Natural killer cell treated with Interleukin-12 subunit alpha and Interleukin-12 subunit beta and Interleukin-15 and Interleukin-18, amount 100 ng/mL, for 72 hours (primary cell): Measurements from ENCODE around the gene TGM1. TPM values are rescaled to one million over a fixed set of nuclear protein-coding genes. Genes with fewer than 3 reads are reported as not detected.
A peak's percentile ranks its signal among the peaks of the same experiment; 100 is the strongest.
"Not testable (repeated sequence)": the region's sequence is repeated elsewhere in the genome, so short reads cannot be mapped to it uniquely, and the experiment has no call there.

Experiments used
- ATAC-seq, 2 donors: fragments of 150-1000 bp; cut with Tn5 transposase in 1 of 2; sonication (Bioruptor Pico), chemical (Tn5 transposase) in 1 of 2; 2 replicates each; pipeline ENCODE4 v1.10.0; 2021
- DNase-seq: peaks from one replicate; pipeline ENCODE4 v3.0.0; 2022; ENCODE audit warnings: low spot score
- H3K27ac Mint-ChIP-seq, 2 donors: 1 replicate in 1 of 2; 2 replicates in 1 of 2; pipeline ENCODE4 v1.8.0; 2022; ENCODE audit warnings: mixed read lengths in 2 of 2, mild to moderate bottlenecking in 1 of 2, moderate library complexity in 1 of 2
- H3K27me3 Mint-ChIP-seq, 2 donors: 1 replicate in 1 of 2; 2 replicates in 1 of 2; pipeline ENCODE4 v1.8.0; 2022; ENCODE audit warnings: mixed read lengths in 2 of 2
- H3K36me3 Mint-ChIP-seq: one replicate; pipeline ENCODE4 v1.8.0; 2022; ENCODE audit warnings: mixed read lengths
- H3K4me1 Mint-ChIP-seq, 2 donors: 1 replicate in 1 of 2; 2 replicates in 1 of 2; pipeline ENCODE4 v1.8.0; 2022; ENCODE audit warnings: low read depth in 2 of 2, mixed read lengths in 2 of 2, mild to moderate bottlenecking in 1 of 2
- H3K4me3 Mint-ChIP-seq: one replicate; pipeline ENCODE4 v1.8.0; 2022; ENCODE audit warnings: mixed read lengths
- H3K9me3 Mint-ChIP-seq: 2 replicates; pipeline ENCODE4 v1.8.0; 2022; ENCODE audit warnings: mixed read lengths
- total RNA-seq, 2 donors: library from RNA; stranded (reverse); gene quantifications; one replicate each; pipeline ENCODE4 v1.2.3, GENCODE V29; 2022

The TGM1 gene
- total RNA-seq, 2 donors from 2014 or later, result 2.5 to 8.7 TPM

DNA sequence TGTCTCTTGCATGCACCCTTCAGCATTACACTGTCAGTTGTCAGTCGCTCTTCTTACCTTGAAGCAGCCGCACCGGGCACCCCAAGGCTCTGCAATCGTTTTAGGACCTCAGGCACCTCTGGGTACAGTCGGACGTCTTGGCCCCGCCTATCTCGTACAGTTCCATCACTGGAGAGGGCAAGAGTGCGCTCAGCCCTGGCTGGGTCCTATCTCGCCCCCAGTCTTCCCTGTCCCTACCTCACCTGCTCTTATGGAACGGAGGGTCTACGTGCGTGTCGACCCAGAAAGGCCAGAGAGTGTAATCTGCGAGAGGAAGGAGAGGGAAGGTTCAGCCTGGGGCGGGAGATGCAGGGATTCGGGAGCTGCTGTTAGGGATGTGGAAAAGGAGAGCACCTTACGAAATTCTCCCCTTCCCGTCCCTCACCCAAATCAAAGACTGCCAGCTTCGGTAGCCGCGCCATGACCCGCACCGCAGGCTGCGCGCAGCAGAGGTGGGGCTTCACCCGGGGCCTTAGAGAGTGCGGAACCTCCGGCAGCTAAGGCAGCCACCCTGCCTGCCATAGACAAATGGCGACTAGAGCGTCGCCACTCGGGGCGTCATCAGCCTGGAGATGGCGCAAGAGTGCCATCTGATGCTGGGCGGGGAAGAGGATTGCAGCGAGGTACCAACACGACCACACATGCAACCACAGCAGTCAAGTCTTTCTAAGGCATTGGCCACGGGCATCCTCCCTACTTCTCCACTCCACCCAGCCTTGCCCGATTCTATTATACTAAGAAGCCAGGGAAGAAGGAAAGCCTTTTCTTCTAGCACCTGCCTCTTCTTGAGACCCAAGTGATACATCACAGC lies 47.3 kb downstream of the TGM1 start, which contains the start of gene MDP1:
TSS of gene MDP1 (minus strand) at position 572 of the 850 bp plus-strand sequence. CDS start at position 461, 111 bp downstream.
- ATAC-seq, result peak; percentile 84 to 85
- peak; percentile 88 for DNase-seq
- H3K4me3 Mint-ChIP-seq, result peak within 1 kb of the TSS; percentile 94
- H3K36me3 Mint-ChIP-seq, result peaks cover 7% of the 10 kb centered on the region
- no peaks in the 10 kb centered on the region for H3K27me3 Mint-ChIP-seq
- peak within 1 kb of the TSS; percentile 97 to 99 for H3K27ac Mint-ChIP-seq
- no peaks in the 10 kb centered on the region for H3K9me3 Mint-ChIP-seq
- peaks cover 34 to 43% of the 10 kb centered on the region in 2 donors for H3K4me1 Mint-ChIP-seq

DNA sequence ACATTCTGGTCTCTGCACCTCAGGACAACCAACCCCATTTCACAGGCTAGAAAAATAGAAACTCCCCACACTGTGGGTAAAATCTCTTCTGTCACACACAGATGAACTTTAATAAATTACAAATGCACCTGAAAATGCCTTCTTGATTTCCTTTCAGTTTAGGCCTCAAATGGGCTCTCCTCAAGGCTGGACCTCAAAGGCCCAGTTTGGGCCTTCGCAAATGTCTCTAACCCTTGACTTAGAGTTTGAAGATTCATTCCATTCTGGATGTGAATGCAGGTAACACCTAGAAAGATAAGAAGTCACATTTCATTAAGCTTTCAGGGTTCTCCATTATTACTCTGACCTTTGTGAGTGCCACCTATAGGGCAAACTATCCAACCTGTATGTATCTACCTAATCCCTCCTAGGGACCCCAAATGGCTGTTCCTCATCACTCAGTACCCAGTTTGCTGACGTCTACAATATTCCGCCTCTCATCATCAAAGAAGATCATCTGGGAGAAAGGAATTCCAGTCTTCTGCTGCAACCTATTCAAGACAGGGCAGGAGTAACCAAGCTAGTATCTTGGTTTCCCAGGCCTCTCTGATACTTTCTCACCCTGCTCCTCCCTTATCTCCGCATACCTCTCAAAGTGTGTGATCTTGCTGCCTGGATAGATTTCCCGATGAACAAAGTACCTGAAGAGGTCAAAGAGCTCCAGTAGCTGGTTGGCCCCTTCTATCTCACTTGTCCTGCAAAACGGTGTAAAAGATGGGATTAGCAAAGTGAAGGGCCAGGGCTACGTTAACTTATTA lies 48.9 kb downstream of the TGM1 start:
- no peak for ATAC-seq
- no peak for DNase-seq
- peak overlapping the region; percentile 97 to 99 for H3K27ac Mint-ChIP-seq
- peak overlapping the region; percentile 98 for H3K4me3 Mint-ChIP-seq
- peaks cover 41 to 49% of the 10 kb centered on the region in 2 donors for H3K4me1 Mint-ChIP-seq
- H3K36me3 Mint-ChIP-seq, result peaks cover 16% of the 10 kb centered on the region
- H3K9me3 Mint-ChIP-seq, result no peaks in the 10 kb centered on the region
- no peaks in the 10 kb centered on the region for H3K27me3 Mint-ChIP-seq

DNA sequence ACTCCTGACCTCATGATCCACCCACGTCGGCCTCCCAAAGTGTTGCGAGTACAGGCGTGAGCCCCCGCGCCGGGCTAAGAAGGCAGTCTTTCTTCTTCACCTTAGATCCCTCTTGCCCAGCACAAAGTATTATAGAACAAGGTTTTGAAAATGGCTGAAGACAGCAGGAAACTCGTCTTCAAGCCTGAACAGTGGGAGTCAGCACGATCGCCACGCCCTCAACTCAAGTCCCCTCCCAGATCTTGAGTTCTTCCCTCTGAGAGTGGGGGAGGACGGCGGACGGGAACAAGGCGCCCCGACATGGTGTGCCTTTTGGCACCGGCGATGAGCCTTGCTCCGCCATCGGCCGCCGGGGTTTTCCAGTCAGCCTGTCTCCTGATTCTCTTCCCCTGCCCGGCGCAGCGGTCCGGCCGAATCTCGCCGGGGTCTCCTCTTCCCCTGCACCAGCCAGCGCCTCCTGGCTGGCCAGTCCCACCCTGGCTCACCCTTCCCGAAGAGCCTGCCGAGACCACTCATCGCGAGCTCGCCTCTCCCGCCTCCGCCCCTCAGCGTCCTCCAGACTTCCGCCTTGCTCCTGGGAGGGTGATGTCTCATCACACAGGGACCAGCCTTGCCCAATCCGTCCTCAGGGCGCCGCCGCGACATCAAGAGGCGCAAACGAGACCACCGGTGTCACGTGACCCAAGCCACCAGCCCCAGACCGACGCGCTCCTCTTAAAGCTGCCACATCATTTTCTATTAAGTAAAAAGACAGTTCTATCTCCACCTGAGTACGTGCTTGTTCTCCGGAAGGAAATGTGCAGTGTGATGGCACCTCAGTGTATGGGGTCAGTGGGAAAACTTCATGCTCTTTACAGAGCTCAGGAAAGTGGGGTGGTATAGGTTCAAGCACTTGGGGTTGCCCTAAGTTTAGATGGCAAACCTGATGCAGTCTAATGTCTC lies 49.8 kb downstream of the TGM1 start, which contains the start of gene CHMP4A:
TSS of gene CHMP4A (minus strand) at position 565 of the 942 bp plus-strand sequence. CDS start at position 516, 49 bp downstream.
- ATAC-seq (peak; percentile 90 to 94), DNase-seq (peak; percentile 99)
- Mint-ChIP-seq H3K36me3 (peaks cover 16% of the 10 kb centered on the region), H3K27me3 (no peaks in the 10 kb centered on the region), H3K4me3 (peak within 1 kb of the TSS; percentile 98), H3K4me1 (peaks cover 41 to 49% of the 10 kb centered on the region in 2 donors), H3K27ac (peak within 1 kb of the TSS; percentile 97 to 99), H3K9me3 (no peaks in the 10 kb centered on the region)

DNA sequence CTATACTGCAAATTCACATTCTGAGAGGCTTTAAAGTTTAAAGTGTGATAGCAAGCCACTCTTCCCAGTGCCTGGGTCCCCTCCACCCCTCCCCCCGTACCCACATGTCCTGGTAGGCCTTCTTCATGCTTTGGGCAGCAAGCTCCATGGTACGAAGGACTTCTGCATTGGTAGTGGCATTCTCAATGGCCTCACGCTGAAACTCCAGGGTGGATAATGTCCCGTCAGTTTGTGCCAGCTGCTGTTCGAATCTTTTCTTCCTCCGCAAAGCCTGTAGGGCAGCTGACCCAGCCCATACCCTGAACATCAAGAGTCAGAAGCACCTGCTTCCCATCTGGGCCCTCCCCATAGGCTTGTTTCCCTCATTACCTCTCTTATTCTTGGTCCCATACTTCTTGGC lies 51.7 kb downstream of the TGM1 start:
- Mint-ChIP-seq H3K4me3 (no peak overlapping the region), H3K27me3 (no peaks in the 10 kb centered on the region), H3K27ac (peak overlapping the region; percentile 97 to 99), H3K4me1 (peaks cover 50 to 59% of the 10 kb centered on the region in 2 donors), H3K9me3 (no peaks in the 10 kb centered on the region), H3K36me3 (peaks cover 25% of the 10 kb centered on the region)
- DNase-seq (no peak), ATAC-seq (no peak)

DNA sequence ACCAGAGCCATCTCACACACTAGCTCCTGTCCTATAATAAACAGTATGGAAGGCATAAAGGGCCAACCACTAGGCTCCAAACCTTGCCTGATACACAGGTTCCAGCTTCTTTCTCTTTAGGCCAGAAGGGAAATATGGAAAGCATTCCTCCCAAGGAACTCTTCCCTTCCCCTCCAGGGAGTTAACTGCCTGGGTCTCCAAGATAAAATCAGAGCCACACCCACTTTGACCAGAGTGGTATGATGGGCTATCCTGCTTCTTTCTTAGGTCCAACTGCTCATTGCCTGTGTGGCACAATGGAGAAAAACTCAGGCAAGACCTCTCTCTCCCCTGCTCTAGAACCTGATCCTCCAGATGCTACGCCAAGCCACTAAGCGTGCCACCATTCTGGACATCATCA lies 55.4 kb downstream of the TGM1 start:
- ATAC-seq (no peak), DNase-seq (no peak)
- Mint-ChIP-seq H3K4me1 (peaks cover 42 to 45% of the 10 kb centered on the region in 2 donors), H3K27me3 (no peaks in the 10 kb centered on the region), H3K9me3 (no peaks in the 10 kb centered on the region), H3K27ac (peak overlapping the region; percentile 23 to 40), H3K4me3 (no peak overlapping the region), H3K36me3 (peaks cover 45% of the 10 kb centered on the region)

DNA sequence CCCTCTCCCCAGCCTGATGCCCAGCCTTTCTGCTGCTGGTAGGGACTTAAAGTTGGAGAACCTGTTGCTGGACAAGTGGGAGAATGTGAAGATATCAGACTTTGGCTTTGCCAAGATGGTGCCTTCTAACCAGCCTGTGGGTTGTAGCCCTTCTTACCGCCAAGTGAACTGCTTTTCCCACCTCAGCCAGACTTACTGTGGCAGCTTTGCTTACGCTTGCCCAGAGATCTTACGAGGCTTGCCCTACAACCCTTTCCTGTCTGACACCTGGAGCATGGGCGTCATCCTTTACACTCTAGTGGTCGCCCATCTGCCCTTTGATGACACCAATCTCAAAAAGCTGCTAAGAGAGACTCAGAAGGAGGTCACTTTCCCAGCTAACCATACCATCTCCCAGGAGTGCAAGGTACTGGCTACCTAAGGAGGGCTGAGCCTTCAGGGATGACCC lies 55.8 kb downstream of the TGM1 start:
- Mint-ChIP-seq H3K4me3 (no peak overlapping the region), H3K27me3 (no peaks in the 10 kb centered on the region), H3K27ac (peak overlapping the region; percentile 23 to 40), H3K4me1 (peaks cover 43 to 45% of the 10 kb centered on the region in 2 donors), H3K9me3 (no peaks in the 10 kb centered on the region), H3K36me3 (peaks cover 49% of the 10 kb centered on the region)
- DNase-seq (no peak), ATAC-seq (peak in 1 of 2 donors; percentile 60)

DNA sequence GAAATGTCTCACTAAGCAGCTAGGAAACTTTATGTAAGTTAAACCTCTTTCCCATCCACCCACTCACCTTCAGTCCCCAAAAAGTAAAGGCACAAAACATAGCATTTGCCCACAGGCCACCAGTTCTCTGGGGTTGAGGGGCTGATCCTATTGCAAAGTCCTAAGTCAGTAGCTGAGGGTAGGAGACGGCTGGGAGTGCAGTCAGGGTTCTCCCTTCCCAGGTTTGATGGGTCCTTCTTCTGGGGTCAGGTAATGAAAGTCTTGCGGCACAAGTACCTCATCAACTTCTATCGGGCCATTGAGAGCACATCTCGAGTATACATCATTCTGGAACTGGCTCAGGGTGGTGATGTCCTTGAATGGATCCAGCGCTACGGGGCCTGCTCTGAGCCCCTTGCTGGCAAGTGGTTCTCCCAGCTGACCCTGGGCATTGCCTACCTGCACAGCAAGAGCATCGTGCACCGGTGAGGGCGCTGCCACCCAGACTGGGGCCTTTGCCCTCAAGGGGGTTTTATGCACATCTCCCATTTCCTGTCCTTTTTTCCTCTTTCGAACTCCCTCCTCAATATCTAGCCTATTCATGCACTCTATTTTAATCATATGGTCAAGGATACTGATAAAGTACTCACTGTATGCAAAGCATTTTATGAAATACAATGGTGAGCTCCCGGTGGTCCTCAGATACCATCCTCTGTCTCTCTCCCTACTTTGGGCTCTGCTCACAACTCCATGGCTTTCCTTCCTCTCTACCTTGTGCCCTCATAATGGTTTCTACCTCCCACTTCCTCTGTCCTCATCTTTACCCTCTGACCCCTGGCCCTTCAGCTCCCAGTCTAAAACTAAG lies 56.5 kb downstream of the TGM1 start:
- peak overlapping the region; percentile 23 to 40 for H3K27ac Mint-ChIP-seq
- H3K9me3 Mint-ChIP-seq, result no peaks in the 10 kb centered on the region
- H3K4me1 Mint-ChIP-seq, result peaks cover 41 to 43% of the 10 kb centered on the region in 2 donors
- DNase-seq, result no peak
- no peak for ATAC-seq
- H3K36me3 Mint-ChIP-seq, result peaks cover 52% of the 10 kb centered on the region
- no peaks in the 10 kb centered on the region for H3K27me3 Mint-ChIP-seq
- H3K4me3 Mint-ChIP-seq, result no peak overlapping the region

DNA sequence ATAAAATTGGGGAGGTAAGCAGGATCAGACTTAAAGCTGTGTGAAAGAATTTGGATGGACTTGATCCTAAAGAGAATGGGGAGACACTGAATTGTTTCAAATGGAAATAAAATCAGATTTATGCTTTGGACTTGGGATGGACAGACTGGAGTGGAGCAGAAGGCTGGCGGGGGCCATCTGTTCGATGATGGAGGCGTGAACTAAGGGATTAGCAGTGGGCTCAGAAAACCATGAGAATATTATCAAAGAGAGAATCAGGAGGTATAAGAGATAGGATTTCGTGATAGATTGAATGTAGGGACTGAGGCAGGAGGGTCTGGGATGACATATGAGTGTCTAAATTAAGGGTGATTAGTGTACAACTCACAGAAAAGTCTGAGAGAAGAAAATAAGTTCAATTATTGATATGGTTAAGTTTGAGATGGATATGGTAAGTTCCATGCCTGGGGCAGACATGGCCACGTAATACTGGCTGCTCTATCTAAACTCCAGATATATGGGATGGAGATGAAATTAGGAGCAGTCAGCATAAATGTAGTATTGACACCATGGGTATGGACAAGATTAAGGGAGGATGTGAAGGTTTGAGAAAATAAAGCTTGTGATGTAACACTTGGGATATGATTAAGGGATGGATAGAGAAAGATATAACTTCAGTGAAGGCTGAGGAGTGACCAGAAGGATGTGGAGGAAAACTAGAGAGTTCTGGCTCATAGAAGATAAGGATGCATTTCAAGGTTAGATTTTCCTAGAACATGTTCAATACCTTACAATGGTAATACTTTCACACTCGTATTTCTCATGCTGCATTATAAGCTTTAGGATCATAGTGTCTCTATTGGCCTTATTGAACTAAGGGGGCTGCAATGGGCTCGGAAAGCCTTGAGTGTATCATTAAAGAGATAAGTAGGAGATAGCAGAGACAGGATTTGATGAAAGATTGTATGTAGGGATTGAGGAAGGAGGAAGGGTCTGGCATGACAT lies 58.5 kb downstream of the TGM1 start:
- no peaks in the 10 kb centered on the region for H3K9me3 Mint-ChIP-seq
- DNase-seq, result no peak
- H3K27ac Mint-ChIP-seq, result no peak overlapping the region
- peaks cover 45% of the 10 kb centered on the region for H3K36me3 Mint-ChIP-seq
- H3K27me3 Mint-ChIP-seq, result no peaks in the 10 kb centered on the region
- ATAC-seq, result no peak
- peaks cover 37 to 40% of the 10 kb centered on the region in 2 donors for H3K4me1 Mint-ChIP-seq
- H3K4me3 Mint-ChIP-seq, result no peak overlapping the region

DNA sequence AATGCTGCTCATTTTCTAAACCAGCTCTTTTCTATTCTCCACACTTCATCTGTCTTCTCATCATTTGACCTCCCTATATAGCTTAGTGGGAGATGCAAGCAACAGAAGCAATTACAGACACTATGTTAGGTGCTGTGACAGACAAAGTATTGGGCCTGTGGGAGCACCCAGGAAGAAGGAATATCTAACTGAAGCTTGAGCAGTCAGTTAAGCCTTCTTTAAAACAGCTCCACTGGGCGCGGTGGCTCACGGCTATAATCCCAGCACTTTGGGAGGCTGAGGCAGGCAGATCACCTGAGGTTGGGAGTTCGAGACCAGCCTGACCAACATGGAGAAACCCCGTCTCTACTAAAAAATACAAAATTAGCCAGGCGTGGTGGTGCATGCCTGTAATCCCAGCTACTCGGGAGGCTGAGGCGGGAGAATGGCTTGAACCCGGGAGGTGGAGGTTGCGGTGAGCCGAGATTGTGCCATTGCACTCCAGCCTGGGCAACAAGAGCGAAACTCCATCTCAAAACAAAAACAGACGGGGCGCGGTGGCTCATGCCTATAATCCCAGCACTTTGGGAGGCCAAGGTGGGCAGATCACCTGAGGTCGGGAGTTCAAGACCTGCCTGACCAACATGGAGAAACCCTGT lies 59.6 kb downstream of the TGM1 start:
- H3K9me3 Mint-ChIP-seq, H3K27ac Mint-ChIP-seq, ATAC-seq, DNase-seq, H3K4me3 Mint-ChIP-seq, H3K27me3 Mint-ChIP-seq: not testable (repeated sequence)
- Mint-ChIP-seq H3K36me3 (peaks cover 54% of the 10 kb centered on the region), H3K4me1 (peaks cover 45 to 51% of the 10 kb centered on the region in 2 donors)

DNA sequence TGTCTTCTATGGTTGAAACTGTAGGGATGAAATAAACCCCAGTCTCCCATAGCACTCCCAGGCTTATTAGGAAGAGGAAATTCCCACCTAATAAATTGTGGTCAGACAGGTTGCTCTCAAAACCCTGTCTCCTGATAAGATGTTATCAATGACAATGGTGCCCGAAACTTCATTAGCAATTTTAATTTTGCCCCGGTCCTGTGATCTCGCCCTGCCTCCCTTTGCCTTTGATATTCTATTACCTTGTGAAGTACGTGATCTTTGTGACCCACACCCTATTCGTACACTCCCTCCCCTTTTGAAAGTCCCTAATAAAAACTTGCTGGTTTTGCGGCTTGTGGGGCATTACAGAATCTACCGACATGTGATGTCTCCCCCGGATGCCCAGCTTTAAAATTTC lies 60.4 kb downstream of the TGM1 start:
- H3K27ac Mint-ChIP-seq, H3K27me3 Mint-ChIP-seq, H3K4me3 Mint-ChIP-seq, DNase-seq, ATAC-seq, H3K9me3 Mint-ChIP-seq: not testable (repeated sequence)
- Mint-ChIP-seq H3K4me1 (peaks cover 41 to 46% of the 10 kb centered on the region in 2 donors), H3K36me3 (peaks cover 55% of the 10 kb centered on the region)
